Activated CD8-positive, alpha-beta memory T cell treated with anti-CD3 and anti-CD28 coated beads for 24 hours (primary cell): ENCODE data around the gene MYH9.
A peak's percentile ranks its signal among the peaks of the same experiment; 100 is the strongest.
"Not testable (repeated sequence)": the region's sequence is repeated elsewhere in the genome, so short reads cannot be mapped to it uniquely, and the experiment has no call there.

ENCODE experiments used
- DNase-seq: peaks from one replicate; pipeline ENCODE4 v3.0.0-alpha.2; 2020

MYH9 gene

DNA sequence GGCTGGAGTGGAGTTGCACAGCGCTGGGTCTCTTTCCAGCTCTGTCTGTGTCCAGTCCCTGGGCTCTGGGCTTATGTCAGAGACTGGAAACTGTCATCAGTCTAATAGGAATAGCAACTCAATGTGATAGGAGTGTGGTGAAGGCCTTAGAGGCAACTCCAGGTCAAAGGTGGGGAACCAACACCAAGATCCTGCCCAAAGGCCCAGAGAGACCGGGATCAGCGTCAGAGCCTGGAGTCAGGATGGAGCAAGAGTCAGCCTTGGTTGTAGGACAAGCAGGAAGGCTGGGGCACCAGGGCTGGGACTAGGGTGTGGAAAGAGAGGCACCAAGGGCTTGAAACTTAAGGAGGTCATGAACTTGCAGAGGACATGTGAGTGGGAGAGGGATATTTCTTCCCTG, 125.5 kb downstream of the MYH9 start:
- not testable (repeated sequence) for DNase-seq

DNA sequence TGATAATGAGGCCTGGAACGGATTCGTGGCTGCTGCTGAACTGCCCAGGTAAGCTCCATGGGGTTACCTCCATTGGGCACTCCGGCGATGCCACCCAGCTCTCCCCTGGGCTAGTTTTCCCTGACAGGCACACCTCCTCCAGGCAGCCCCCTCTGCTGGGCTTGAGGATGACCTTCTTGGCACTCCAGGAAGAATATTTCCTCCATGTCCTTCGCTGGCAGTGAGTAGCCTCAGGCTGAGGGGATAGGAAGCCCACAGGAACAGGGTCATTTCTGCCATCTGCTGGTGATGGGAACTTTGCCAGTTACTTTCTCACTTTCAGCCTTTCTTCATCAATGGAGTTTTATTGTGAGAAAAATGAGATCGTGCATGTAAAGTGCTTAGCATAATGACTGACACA, 126.1 kb downstream of the MYH9 start:
- DNase-seq = not testable (repeated sequence)

DNA sequence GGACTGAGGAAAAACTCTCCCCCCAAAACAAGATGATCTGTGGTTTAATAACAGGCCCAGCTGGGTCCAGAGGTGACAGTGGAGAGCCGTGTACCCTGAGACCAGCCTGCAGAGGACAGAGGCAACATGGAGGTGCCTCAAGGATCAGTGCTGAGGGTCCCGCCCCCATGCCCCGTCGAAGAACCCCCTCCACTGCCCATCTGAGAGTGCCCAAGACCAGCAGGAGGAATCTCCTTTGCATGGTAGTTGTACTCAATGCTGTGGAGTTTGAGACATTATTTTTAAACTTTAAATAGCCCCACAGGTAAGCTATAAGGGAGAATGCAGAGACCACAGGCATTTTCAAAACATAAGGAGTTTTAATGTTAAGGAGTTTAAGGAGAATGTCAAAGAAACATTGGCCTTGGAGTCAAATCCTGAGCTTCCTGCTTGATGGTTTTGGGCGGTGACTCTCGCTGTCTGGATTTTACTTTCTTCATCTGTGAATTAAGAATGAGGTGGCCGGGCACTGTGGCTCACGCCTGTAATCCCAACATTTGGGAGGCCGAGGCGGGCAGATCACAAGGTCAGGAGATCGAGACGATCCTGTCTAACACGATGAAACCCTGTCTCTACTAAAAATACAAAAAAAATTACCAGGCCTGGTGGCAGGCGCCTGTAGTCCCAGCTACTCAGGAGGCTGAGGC, 128.0 kb downstream of the MYH9 start:
- peak; percentile 21 for DNase-seq

DNA sequence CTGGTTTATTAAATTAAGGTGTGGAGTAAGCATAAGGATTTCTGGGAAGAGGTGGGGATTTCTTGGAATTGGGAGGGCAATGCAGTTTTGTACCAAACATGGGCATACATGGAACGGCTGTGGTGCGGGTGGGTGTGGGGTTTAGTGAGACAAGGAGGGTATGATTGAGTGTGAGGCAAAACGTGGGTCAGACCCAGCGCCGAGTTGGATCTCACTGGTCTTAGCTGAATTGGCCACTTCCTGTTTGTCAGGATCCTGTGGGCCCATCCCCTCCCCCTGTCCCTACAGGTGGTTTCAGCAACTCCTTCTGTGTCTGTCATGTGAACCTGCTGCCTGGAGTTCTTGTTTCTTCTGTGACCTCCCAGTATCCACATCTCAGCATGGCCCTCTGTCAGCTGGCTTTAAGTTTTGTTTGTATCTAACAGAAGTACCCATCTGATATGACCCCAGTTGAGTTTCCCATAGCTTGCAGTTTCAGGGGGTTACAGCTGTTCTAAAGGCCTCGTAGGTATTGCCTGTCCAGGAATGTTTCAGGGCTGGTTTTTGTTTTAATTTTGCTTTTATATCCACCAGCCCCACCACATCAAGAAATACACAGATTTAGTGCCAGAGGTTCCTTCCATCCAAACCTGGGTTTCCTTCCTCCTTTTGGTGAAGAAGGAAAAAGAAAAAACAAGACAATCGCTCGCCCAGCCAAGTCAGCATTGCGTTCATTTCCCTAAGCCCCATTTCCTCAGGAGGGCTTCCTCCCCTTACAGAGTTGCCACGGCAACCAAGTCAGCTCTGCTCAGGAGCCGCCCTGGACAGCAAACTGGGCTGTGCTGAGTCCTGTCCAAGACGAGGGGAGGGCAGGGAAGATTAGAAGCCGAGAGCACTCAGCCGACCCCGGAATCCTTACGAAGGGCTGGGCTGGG, 128.8 kb downstream of the MYH9 start:
- peak; percentile 64 for DNase-seq

DNA sequence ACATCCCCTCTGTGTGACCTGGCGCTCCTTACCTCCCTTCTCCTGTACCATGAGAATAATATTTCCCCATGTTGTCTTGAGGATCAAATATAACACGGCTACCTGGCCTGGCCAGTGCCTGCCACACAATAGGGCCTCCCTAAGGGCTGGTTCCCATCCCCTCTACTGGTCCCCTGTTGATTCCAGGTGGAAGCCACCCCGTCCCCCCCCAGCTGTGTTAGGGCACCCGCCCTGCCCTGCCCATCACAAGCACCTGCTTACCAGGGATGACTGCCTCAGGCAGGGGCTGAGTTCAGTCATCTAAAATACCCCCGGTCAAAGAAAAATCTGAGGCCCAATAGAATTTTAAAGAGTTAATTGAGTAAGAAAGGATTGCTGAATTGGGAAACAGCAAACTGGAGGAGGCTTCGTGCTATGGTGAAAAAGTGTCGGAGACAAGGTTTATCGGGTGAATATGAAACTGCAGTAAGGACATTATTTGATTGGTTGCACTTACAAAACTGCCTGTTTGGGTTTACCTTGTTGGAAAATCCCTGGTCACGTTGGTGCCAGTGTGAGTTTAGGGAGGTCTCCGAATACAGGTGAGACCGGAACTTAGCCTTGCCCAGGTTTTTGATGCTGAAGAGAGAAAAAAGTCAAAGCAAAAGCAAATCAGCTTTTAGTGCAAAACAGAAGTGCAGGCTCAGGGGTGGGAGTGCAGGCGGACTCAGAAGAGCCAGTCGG, 129.7 kb downstream of the MYH9 start:
- DNase-seq = peak; percentile 41

DNA sequence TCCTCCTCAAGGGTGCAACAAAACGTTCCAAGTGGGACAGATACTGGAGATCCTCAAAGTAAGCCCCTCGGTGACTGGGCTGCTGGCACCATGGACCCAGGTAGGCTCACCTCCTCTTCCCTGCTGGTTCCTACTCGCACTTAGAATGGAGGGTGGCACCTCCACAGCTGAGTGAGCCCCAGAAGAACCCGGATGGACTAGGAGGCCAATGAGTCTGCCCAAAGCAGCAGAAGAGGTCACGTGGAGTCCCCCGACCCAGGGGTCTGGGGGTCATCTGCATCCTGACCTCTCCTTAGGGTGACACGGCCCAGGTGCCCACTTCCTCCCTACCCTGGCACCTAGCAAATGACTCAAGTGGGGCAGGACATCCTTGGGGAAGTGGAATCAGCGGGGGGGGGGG, 130.5 kb downstream of the MYH9 start:
- peak; percentile 47 for DNase-seq

DNA sequence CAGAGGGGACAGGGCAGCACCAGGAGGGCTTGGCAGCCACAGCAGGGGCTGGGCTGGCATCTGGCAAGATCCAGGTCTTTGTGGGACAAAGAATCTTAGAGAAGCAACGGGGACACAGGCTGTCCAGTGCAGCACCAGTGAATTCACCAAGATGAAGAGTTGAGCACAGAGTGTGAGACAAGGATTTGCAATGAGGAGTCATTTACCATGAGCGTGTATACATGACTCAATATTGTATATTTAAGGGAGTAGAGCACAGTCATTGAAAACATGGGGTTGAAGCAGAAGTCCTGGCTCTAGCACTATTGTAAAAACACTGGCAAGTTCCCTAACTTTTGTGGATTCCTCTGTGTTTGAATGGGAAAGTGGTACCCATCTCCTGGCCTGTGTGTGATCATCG, 131.3 kb downstream of the MYH9 start:
- no peak for DNase-seq

DNA sequence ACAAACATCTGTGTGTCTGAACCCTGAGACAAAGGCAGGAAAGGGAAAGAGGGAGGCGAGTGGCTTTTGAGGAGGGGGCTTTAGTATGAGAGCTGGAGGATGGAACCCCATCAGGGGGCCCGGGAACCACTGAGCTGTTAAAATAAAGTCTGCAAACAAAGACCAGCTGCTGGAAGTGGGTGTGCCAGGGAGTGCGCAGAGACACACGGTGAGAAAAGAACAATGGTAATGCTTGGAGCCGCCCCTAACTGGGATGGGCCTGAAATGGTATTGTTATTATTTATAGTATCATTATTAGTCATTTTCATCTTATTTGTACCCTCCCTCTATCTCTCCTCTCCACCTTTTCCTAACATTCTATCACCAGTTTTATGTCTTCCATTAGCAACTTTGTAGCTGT, 132.2 kb downstream of the MYH9 start:
- not testable (repeated sequence) for DNase-seq

DNA sequence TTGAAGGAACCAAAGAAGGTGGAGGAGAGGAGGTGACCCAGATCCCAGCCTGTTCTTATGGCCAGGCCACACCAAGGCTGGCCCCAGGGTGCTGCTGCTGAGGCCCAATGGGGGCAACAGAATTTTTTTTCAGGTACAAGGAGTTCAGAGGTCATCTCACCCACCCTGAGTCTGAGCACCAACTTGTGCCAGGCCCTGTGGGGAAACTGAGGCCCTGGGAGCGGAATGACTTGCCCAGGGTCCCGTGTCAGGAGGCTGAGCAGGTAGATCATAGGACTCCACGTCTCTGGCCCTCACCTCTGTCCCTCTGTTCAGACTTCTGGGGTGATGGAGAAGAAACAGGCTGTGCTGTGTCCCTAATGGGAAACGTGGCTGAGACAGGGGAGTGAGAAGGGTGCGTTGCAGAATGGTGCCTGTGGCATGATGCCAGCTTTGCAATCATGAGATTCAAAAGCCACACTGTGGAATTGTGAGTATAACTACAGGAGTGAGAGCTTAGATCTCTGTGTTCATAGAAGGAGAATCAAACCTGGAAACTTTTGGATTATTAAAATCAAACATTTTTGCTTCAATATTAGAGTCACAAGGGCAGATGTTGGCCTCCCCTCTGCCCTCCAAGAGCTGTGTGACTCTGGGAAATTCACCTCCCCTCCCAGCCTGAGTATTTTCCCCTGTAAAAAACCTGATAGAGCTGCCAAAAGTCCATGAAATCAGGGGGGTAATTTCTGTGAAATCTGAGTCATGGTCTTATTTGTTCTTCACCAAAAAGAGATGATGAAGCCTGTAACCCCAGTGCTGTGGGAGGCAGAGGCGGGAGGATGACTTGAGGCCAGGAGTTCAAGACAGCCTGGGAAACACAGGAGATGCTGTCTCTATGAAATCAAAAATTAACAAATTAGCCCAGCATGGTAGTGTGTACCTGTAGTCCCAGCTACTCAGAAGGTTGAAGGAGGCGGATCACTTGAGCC, 134.0 kb downstream of the MYH9 start:
- DNase-seq = peak; percentile 72

DNA sequence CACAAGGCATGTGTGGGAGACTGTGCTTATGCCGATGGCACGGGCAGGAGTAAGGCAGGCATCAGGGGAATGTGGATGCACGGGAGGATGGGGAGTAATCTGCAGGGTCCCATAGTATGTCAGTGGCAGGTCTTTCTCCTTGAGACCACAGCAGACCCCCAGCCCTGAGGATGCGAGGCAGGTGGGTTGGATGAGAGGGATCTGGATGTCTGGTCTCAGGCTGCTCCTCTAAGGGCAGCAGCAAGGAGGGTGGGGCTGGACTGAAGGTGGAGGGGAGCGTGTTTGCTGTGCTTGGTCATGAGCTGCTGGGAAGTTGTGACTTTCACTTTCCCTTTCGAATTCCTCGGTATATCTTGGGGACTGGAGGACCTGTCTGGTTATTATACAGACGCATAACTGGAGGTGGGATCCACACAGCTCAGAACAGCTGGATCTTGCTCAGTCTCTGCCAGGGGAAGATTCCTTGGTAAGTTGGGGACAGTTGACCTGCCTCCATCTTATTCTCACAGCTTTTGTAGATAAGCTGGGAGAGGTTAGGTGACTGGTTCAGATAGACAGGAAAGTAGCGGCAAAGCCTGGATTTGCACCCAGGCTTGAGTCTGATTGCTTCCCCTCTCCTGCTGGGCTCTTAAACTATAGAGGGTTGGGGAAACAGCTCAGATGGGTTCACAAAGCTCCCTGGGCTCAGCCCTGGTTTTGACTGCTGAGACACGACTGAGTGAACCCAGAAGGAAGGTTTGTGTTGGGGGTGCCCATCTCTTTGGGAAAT, 134.8 kb downstream of the MYH9 start, which contains the start of gene APOL1:
TSS of gene APOL1 (plus strand) at position 380 of the 769 bp plus-strand sequence. CDS start 1,823 bp downstream, outside the sequence.
- peak; percentile 76 for DNase-seq

DNA sequence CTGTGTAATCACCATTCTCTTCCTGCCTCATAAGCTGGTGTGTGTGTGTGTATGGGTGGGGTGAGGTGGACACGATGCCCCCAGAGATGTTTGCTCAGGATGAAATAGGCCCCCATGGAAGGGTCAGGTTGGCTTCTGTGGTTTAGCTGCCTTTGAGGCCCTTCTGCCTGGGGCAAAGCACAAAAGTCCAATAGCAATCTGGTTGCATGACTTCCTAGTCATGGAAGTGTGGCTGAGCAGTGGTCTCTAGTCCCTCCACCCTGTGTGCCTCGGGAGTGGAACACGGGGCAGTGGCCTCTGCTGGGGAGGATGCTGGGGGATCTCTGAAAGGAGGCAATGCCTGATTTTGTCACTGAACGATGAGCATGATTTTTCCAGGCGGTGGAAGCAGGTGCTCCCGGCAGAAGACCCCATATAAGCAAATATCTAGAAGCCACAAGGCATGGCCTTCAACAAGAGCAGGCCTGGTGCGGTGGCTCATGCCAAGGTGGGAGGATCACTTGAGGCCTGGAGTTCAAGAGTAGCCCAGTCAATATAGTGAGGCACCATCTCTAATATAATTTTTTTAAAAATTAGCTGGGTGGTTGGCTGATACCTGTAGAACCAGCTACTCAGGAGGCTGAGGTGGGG, 135.7 kb downstream of the MYH9 start:
- DNase-seq = not testable (repeated sequence)

DNA sequence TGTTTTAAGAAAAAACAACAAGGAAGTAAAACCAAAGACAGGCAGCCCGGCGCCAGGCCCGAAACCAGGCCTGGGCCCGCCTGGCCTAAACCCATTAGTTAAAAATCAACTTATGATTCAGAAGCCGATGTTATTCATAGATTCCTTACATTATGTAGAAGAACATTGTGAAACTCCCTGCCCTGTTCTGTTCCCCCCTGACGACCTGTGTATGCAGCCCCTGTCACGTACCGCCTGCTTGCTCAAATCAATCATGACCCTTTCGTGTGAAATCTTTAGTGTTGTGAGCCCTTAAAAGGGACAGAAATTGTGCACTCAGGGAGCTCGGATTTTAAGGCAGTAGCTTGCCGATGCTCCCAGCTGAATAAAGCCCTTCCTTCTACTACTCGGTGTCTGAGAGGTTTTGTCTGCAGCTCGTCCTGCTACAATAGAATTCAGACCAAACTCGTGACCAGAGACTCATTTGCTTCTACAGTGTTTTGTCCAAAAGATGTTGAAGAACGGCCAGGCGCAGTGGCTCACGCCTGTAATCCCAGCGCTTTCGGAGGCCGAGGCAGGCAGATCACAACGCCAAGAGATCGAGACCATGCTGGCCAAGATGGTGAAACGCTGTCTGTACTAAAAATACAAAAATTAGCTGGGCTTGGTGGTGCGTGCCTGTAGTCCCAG, 137.3 kb downstream of the MYH9 start:
- DNase-seq = not testable (repeated sequence)

DNA sequence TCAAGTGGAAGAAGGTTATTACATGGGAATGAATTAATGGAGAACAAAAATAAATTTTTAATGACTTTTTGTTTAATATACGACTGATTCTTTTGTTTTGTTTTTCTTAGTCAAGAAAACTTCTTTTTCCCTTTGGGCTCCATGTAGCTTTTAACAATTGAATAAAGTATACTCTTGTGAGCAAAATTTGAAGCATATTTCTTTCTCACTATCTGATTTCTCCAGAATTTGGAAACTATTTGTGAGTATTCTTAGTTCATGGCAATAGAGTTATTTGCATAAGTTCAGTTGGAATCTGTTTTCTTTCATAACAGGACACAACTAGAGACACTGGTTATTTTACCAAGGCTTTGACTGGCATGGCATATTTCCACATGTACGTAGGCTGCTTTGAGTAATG, 138.6 kb downstream of the MYH9 start:
- DNase-seq = no peak

DNA sequence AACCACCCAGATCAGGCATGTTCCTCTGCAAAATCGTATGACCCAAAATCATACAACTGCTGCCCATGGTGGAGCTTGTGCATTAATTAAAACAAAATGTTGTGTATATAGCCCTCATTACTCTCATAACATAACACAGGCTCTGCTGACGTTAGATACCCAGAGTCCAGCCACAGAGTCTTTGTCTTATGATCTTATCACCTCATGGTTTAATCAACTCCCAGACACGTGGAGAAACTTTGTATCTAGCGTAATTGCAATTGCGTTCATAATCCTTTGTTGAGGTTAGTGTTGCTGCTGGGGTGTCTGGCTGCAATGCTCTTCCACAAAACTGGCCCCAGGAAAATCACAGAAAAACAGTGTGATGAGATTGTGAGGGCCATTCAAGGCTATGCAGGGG, 139.8 kb downstream of the MYH9 start:
- no peak for DNase-seq

DNA sequence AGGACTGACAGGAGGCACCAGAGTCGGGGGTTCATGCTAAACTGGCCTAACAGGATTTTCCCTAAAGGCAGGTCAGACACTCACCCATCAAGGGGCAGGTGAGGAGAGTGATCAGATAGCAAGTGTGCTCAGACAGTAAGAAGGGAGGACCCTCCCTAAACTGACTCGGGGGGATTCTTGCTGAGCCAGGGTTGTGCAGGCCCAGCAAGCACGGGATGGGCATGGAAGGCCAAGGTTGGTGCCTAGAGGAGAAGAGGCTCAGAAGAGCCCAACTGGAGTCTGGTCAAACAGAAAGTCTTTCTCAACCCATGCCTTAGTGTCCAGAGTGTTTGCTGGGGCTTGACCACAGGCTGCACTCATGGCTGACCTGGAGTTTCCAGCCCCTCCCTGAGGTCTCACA, 141.0 kb downstream of the MYH9 start:
- DNase-seq = no peak

DNA sequence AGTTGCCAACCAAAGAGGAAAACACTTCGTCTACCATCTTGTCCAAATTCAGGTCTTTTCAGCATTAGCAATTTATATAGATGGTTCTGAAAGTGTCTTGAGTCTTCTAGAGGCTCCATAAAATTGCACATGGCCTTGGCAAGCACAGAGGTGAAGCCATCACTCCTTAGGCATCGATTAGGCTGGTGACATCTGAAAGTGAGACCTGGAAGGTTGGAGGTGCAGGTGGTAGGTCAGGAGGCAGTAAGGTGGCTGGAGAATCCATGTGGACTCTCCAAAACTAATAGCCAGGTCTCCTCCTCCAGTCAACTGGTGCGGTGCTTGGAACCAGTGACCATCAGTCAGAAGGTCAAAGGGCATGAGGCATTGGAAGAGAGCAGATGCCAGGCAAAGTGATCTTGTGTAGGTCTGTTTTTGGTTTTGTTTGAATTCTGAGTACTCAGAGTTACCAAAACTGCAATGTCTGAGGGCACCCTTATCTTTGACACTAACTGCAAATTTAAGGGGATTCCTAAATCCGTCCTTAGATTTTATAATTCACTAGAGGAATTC, 141.9 kb downstream of the MYH9 start:
- no peak for DNase-seq

DNA sequence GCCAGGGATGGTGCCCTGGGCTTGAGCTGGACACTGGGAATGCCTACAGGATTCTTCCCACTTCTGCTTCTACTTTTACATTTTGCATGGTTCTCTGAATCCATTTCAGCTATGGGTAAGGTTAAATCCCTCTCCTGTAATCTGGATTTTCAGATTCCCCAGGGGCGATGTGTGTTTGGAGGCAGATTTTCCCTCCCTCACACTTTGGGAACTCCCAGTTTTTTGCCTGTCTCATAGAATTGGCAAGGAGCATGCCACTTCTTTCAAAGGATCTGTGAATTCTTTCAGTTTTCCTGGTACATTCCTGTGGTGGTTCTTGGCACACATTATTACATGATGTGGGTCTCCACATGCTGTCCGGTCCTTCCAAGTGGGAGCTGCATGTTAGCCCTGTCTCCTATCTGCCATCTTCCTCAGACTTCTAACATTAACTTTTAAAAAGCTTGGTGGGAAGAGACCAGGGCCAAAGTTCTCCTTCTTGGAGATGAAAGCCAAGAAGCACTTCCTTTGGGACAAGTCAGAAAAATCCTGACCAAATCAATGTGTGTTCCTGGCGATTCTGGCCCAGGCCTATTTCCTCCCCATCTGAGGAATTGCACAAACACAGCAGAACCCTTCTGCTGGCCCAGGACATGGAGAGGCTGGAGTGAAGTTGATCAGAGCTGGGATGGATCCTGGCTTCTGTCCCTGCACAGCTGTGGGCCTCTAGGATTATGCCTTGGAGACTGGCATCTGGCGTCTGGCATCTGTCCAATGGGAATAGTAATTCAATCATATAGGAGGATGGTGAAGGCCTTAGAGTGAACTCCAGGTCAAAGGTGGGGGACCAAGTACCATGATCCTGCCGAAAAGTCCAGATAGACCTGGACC, 143.0 kb downstream of the MYH9 start:
- no peak for DNase-seq

DNA sequence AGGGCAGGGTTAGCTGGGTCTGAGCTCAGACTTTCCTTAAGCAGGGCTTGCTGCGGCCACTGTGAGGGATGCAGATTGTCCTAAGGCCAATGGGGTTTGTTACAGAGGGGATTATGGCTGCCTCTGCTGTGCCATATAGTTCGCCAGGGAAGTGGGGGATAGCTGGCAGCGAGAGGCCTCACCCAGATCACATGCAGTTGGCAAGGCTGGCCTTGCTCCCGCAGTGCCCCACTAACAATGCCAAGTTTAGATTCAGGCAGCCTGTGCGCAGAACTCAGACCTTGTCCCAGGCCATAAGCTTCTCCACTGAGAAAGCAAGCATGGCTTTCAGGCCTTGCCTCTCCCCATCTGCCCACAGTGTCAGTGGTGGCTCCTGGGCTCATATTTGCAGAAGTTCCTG, 143.8 kb downstream of the MYH9 start:
- DNase-seq = no peak
